Measurements from ENCODE around the gene ABCA12.

Gene ABCA12

GRCh38 chr2:214946949-214947348 lies 191.5 kb downstream of the ABCA12 start:
- no peak for DNase-seq

- no peak for DNase-seq
Measured at GRCh38 chr2:214934006-214934405, 204.4 kb downstream of the ABCA12 start.

DNA sequence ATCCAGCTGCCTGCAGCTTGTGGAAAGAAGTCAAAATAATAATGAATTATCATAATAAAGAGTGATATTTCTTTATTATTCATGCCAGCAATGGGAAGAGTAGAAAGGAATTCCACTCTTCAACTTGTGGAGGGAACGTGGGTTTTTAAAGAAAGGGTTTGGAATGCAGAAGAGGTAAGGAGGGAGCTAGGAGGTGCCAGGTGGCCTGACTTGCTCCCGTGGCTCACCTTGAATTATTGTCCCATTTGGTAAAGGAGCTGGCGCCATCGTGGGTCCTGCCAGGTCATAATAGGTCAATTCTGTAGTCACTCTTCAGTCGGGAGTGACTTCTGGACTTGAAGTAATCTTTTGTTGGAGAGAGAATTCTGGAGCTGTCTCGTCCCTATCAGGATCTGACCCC lies 233.8 kb downstream of the ABCA12 start:
- DNase-seq, result no peak

DNA sequence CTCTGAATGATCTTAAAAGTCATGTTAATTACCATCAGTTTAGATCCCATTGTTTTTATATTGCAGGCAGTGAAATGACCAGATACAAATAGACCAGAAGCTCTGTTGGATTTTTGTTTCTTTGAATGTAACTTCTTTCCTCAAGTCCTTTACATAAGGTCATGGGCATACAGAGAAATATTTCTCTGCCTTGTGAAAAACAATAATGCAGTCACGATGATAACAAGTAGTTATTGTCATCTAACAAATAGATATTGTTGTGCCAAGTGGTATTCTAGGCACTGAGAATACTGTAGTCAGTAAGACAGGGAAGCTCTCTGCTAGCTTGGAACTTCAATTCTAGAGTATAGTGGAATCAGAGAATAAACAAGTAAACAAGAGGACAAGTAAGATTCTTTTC lies 234.2 kb downstream of the ABCA12 start:
- no peak for DNase-seq

DNA sequence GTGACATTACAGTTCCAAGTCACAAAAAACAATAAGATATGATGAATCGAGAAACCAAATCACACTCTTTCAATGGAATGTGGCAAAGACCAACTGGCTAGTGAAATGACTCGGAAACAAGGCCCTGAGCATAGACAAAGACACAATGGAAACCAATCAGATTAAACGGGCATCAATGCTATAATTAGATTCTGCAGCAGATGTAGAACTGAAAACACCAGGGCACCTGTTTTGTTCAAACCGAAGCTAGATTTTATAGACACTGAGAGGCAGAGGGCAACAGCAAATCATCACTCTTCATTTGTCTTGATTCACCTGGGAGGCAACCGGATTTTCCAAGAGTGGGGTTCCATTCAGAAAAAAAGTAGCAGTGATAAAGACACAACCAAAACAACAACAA lies 236.1 kb downstream of the ABCA12 start:
- DNase-seq, result no peak

- DNase-seq, result no peak
Measured at GRCh38 chr2:214899751-214900150, 238.7 kb downstream of the ABCA12 start.

DNA sequence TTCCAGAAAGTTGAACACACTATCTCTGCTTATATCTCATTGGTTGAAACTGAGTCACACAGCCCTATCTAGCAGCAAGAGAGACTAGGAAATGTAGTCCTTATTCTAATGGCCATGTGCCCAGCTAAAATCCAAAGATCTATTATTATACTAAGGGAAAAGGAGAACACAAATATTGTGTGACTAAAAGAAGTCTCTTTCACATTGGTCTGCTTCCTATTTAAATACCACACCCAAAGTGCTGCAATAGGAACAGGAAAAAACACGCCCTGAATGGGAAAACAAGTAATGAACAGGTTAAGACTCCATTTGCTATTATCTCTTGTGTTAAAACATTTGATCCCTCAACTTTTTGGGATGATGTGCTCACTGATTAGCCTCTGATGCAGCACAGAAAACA lies 242.2 kb downstream of the ABCA12 start:
- no peak for DNase-seq

DNA sequence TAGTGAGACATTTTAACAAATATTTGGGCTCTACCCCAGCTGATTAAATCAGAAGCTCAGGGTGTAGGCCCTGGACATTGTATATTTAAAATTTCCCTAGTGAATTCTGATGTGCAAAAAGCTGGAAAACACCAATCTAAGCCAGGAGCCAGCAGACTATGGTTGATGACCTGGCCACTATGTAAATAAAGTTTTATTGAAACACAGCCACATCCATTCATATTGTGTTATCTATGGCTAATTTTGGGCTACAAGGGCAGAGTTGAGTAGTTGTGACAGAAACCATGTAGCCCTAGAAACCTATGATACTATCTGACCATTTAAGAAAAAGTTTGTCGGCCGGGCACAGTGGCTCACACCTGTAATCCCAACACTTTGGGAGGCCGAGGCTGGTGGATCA lies 243.0 kb downstream of the ABCA12 start:
- DNase-seq, result no peak

DNA sequence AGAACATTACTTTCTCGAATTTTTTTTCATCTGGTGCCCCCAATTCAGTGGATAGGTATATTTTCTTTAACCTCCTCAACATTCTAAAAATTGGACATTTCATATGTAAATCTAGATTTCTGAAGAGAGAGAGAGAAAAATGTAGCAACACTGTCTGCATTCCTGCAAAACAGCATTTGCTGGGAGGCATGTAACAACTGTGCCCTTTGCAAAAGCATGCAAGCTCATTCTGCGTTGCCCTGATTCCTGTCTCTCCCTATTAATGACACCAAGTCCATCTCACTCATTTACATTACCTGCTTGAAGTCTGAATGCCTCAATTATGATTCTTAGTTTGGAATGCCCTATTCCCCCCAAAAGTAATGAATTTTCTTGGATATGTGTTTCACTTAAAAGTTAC lies 249.1 kb downstream of the ABCA12 start:
- no peak for DNase-seq

GRCh38 chr2:214881647-214882202 lies 256.7 kb downstream of the ABCA12 start:
- no peak for DNase-seq
